GM12875 (cell line): ENCODE data around the gene STRIP1.

Source experiments
- H3K4me3 ChIP-seq: one replicate; pipeline ENCODE4 v1.5.1; 2011; ENCODE audit warnings: low read depth, low read length, control low read depth
- TF ChIP-seq, protein P1 (sequence below): IDR thresholded peaks from 2 replicates; pipeline ENCODE4 v1.5.1; 2011; ENCODE audit warnings: low read depth, mild to moderate bottlenecking, control low read depth, inconsistent platforms, low read length, moderate library complexity, borderline replicate concordance; ENCODE audit not compliant: insufficient read depth

The STRIP1 gene

DNA sequence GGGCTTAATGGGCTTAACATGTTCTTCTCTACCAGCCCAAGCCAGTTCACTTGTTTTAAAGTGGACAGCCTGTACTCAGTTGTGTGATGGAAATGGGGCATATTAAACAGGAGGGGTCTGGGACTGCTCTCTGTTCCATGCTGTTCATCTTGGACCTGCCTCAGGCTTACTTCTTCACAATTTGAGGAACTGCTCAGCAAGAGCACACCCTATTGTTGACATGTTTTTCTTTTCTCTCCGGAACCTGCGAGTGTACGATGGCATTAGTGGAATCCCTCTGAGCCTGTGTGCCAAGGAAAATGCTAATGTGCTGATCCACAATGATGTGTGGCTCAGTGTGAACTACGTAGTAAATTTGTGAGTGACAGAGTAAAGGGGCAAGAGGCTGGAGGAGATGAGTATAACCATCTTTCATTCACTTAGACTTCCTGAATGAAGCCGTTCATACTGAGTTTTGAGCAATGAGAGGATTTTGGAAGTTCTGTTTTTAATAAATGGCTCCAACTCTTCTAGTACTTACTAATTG lies 43.0 kb upstream of the STRIP1 start:
- TF ChIP-seq, protein P1, sequence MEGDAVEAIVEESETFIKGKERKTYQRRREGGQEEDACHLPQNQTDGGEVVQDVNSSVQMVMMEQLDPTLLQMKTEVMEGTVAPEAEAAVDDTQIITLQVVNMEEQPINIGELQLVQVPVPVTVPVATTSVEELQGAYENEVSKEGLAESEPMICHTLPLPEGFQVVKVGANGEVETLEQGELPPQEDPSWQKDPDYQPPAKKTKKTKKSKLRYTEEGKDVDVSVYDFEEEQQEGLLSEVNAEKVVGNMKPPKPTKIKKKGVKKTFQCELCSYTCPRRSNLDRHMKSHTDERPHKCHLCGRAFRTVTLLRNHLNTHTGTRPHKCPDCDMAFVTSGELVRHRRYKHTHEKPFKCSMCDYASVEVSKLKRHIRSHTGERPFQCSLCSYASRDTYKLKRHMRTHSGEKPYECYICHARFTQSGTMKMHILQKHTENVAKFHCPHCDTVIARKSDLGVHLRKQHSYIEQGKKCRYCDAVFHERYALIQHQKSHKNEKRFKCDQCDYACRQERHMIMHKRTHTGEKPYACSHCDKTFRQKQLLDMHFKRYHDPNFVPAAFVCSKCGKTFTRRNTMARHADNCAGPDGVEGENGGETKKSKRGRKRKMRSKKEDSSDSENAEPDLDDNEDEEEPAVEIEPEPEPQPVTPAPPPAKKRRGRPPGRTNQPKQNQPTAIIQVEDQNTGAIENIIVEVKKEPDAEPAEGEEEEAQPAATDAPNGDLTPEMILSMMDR = no peak

DNA sequence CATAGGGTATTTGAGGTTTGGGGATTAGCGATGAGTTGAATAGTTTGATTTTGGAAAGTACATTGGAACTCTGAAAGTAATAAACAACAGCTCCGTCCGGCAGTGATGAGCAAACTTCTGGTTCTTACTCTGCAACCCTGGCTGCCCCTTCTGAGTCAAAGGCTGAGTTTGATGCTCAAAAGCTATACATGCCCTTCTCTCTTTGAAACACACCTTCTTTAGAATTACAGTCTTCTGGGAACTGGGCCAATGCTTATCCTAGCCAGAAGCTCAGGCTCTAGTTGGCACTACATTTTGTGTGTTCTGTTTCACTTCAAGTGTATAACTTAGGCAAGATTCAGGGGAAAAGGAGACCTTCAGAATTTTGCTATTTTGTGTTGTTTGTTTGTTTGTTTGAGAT lies 40.5 kb upstream of the STRIP1 start:
- TF ChIP-seq, protein P1 = no peak
- no peak overlapping the region for H3K4me3 ChIP-seq

More for the DNA sequence above, 43.0 kb upstream of the STRIP1 start:
- H3K4me3 ChIP-seq = no peak overlapping the region

DNA sequence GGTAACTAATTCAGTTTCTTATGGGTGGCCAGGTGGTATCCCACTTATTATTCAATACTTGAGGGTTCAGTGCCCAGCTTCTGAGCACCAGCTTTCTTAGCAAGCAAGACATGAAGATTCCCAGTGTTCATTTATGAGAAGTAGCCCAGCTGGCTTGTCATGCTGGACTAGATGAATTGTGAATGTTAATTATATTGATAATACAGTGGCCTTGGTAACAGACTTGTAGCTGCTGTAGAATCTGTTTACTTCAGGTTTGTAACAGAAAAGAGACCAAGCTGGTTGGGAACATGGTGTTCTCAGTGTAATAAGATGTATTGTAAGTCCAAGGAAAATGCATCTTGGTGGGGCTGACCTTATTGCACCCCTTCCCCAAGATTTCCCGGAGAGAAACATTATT lies 39.8 kb upstream of the STRIP1 start:
- no peak overlapping the region for H3K4me3 ChIP-seq
- TF ChIP-seq, protein P1 = no peak

DNA sequence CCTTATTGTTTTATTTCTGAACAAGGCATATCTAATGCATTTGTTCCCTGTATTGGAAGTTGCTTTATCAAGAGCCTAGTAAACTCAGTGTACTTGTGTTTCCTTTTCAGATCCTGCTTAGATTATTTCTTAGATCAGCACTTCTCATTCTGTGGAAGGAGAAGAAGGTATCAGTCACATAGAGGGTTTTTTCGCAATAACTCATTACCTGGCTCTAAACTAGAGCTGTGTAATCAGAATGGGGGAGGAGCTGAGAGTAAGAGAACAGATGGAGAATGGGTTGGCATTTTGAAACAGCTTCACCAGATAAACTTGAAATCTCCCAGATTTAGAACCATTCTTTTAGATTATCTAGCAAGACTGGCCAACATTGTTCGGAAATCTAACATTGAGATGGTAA lies 38.9 kb upstream of the STRIP1 start:
- H3K4me3 ChIP-seq = no peak overlapping the region
- TF ChIP-seq, protein P1 = no peak

DNA sequence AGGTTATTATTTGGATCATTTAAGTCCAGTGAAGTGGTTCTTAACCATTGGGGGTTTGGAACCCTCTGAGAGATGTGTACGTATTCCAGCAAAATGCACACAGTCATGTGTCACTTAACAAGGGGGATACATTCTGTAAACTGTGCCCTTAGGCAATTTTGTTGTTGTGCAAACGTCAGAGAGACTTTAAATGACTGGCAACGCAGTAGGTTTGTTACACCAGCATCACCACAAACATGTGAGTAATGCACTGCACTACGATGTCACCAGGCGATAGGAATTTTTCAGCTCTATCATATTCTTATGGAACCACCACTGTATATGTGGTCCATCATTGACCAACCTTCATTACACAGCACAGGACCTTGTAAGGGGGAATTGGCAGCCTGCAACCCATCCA lies 37.9 kb upstream of the STRIP1 start:
- TF ChIP-seq, protein P1 = no peak
- H3K4me3 ChIP-seq = no peak overlapping the region

DNA sequence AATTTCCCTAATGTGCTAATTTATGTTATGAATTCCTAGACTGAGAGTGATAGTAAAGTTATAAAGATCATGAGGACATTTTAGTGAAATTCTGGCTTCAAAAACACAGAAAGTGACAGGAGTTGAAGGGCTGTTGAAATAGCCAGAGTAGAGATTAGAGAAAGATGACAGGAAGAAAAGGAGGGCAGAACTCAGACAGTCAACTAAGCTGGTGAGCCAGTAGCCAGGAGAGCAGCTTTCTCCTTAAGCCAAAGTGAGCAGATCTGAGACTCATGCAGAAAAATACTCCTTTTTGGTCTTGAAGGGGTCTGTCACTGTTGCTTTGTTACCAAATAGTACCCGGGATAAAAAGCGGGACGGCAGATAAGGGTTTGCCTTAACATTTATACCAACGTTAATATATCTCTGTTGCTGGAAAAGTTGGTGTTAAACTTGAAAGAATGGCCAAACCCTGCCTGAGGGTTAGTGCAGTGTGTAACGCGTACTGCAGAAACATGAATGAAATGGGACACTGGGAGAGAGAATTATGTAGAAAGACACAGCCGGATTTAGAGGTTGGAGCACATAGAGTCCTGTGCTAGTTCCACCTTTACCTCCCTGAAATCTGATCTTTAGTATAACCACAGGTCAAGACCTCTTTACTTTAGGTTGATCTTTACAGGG lies 37.1 kb upstream of the STRIP1 start:
- H3K4me3 ChIP-seq = no peak overlapping the region
- TF ChIP-seq, protein P1 = no peak

DNA sequence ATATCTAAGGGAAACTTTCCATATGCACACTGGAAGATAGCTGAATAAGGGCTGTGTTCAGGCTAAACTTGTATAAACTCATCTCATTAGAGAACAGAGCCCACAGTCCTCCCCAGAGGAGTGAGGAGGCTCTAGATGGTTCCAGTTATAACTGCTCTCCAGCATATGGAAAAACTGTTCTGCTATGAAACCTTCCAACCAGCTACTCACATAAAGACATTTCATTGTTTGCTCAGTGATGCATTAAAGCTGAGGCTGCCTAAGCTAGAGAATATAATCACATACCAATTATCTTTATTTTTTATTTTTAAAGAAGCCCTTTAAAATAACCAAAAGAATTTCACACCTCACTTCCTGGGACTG lies 36.6 kb upstream of the STRIP1 start:
- TF ChIP-seq, protein P1 = no peak

More for the DNA sequence above, 36.6 kb upstream of the STRIP1 start:
- H3K4me3 ChIP-seq = no peak overlapping the region
